HT1080 (cell line): ENCODE data around the gene CDYL. TPM values are rescaled to one million over a fixed set of nuclear protein-coding genes. Genes with fewer than 3 reads are reported as not detected.

ENCODE experiments used
- DNase-seq: peaks from one replicate; pipeline ENCODE4 v3.0.0-alpha.2; 2015; ENCODE audit warnings: low read depth
- total RNA-seq: library from RNA; depleted of rRNA; stranded (reverse); fragments of >200 nt; shearing (Covaris generic); gene quantifications from 2 replicates; pipeline ENCODE4 v1.2.3, GENCODE V29; 2014

Gene CDYL
- total RNA-seq, 1 experiment from 2014 or later, result 28.4 TPM

DNA sequence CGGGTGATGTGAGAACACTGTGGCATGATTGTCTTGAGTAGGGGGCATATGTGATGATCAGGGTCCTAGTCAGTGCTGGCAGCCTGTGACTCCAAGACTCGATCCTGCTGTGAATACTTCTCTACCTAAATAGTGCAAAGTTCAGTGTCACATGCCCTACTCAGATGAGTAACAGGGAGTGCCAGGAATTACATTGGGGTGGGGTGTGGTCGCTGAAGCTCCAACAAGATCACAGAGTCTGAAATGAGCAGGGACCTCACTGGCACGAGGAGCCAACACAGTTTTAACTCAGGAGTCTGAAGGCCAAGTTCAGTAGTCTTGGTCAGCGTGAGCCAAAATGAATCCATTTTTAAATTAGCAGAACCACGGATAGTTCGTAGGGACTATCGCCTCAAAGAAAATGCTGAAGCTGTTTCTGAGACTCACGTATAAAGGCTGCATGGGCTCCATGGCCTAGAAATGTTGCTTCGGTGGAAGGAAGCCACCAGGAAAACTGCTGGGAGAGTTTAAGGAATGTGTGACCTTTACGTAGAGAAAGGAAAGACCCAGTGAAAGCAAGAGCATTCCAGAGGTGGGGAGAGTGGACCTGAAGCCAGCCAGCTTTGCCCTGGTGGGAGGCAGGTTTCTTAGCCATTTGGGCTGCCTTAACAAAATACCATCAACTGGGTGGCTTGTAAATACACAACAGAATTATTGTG is 155.5 kb downstream of the CDYL start:
- no peak for DNase-seq

GRCh38 chr6:4932228-4932903 is 156.2 kb downstream of the CDYL start:
- DNase-seq, result no peak

GRCh38 chr6:4935486-4935885 is 159.3 kb downstream of the CDYL start:
- DNase-seq, result no peak

- DNase-seq, result no peak
Measured at GRCh38 chr6:4935975-4936680, 159.9 kb downstream of the CDYL start.

- DNase-seq, result no peak
Measured at GRCh38 chr6:4936681-4937041, 160.5 kb downstream of the CDYL start.

GRCh38 chr6:4937414-4937813 is 161.2 kb downstream of the CDYL start:
- no peak for DNase-seq

DNA sequence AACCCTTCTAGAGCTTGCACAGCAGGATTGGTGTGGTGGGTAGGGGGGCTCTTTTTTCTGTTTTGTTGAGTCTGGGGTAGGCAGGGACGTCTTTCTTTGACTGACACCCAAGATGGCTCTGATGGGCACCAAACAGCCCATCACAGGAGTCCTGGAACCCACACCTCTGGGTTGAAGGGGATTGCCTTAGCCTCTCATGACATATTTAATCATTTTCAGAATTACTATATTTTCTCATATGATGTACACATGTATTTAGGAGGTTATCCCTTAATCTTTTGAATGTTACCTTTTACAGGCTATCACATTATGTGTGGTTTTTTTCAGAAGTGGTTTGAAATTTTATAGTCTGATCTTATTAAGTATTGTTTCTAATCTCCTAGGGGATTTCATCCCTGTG is 163.0 kb downstream of the CDYL start:
- no peak for DNase-seq

GRCh38 chr6:4940416-4940815 is 164.2 kb downstream of the CDYL start:
- no peak for DNase-seq

DNA sequence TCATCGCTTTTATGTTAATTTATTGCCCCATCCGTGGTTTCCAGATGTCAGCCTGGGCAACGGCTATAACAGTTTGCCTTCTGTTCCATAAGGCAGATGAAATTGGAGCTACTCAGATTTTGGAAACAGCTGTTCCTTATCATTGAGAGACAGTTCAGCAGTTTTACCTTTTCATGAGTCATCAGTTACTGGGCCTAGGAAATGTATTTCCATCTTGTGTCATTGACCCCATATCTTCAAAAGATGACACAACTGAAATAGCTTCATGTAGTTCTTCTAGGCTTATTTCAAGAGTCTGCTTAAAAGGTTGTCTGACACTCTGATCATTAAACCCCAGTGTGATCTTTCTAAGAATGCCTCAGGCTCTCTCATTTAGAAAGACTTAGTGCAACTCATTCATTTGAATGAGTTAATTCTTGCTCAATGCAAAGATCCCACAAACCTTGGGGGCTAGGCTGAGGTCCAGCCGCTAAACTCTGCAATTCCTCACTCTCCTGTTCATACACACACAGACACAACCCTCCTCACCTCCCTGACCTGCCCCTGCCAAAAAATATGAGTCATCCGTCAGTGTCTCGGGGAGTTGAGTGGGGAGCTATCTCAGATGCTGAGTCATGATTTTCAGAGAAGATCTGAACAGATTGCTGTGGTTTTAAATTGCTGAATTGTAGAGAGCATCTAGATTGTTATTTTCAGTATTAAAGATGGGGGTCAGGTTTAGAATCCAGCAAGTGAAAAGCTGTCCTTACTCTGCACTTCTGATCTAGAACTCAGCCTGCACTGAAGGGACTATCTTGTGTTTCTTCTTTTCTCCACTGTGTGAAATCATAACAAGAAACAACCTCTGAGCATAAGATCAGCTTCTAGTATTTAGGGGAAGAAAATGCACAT is 165.8 kb downstream of the CDYL start:
- DNase-seq, result peak; percentile 96

- DNase-seq, result no peak
Measured at GRCh38 chr6:4942673-4943009, 166.4 kb downstream of the CDYL start.

GRCh38 chr6:4943716-4944115 is 167.5 kb downstream of the CDYL start:
- DNase-seq, result no peak

GRCh38 chr6:4944325-4944724 is 168.1 kb downstream of the CDYL start:
- no peak for DNase-seq

DNA sequence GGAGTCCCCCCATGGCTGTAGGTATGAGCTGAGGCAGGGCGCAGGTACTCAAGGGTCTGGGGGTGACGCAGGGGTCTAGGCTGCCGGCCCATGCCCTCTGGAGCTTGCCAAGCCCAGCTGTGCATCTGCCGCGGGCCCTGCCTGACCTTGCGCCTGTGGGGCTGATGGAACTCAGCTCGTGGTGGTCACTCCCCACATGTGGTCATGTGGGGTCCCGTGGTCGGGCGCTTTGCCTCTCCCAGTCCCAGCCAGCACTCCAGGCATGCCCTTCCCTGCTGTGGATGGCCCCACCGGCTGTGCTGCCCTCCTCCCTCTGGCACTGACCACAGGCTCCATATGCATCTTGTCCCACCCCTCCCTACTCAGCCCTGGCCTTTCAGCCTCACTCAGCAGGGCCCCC is 170.3 kb downstream of the CDYL start:
- DNase-seq, result no peak

GRCh38 chr6:4947716-4948115 is 171.5 kb downstream of the CDYL start:
- DNase-seq, result no peak

DNA sequence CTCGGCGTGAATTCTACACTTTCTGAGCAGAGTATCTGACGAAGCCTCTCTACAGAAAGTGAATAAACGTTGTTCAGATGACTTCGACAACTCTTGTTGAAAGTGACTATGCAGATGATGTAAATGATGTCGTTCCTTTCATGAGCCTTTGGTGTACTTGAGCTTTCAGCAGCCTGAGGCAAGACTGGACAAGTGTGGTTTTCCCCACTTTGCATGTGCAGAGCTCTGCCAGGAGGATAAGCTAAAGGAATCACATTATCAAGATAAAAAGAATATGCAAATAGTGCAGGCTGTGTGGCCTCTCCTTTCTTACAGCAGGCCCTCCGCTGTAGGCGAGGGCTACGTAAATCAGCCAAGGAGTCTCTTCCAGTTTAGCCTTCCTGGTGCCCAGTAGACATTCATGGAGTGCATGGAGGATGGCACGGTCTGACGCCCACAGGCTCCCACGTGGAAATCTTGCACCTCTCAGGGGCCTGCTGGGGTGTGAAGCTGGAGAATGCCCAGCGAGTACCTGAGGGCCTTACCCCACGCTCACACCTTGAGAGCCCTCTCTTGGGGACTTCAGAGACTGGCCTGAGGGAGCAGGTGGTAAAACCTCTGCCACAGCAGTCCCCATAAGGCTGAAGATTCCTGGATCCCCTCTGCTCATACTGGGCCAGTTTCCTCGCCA is 172.7 kb downstream of the CDYL start:
- DNase-seq, result no peak

DNA sequence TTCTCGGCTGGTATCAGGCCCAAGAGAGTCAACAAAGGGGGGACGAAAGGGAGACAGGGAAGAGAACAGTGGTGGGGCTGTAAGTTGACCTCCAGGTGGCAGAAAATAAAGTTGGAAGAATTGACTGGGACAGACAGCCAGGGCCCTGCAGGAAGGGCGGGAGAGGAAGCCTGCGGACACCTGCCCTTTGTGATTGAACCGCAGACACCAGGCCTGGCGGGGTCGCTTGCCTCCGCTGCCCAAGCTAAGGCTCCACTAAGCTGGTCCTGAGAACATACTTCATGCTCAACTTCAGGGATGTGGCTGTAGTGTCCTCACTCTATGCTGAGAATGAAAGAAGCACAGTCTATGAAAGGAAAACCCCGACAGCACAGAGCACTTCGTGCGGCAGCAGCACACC is 173.9 kb downstream of the CDYL start:
- DNase-seq, result no peak

DNA sequence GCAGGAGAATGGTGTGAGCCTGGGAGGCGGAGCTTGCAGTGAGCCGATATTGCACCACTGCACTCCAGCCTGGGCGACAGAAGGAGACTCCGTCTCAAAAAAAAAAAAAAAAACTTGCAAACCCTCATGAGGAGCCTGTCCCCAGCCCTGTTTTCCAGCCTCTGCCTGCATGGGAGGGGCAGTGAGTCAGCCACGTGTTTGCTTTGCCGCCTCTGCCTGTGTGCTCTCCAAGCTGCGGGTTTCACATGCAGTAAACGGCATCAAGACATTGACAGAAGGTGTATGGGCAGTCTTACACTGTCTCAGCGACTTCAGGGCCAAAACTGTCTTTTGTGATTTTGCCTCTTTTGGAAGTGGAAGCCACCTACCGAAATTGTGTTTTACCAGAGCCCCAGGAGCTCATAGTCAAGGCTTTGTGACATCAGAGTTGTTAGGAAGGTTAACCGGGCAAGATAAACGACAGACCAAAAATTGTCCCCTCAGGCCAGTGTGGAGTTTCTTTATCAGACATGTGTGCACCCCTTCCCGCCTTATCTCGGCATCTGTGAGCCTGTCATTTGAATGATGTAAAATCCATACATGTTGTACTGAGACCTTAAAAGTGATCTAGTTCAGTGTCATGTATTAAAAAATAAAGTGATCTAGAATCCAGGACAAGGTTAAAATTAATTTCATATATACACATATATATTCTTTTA is 174.8 kb downstream of the CDYL start:
- peak; percentile 30 for DNase-seq

GRCh38 chr6:4953440-4953839 is 177.2 kb downstream of the CDYL start:
- no peak for DNase-seq

DNA sequence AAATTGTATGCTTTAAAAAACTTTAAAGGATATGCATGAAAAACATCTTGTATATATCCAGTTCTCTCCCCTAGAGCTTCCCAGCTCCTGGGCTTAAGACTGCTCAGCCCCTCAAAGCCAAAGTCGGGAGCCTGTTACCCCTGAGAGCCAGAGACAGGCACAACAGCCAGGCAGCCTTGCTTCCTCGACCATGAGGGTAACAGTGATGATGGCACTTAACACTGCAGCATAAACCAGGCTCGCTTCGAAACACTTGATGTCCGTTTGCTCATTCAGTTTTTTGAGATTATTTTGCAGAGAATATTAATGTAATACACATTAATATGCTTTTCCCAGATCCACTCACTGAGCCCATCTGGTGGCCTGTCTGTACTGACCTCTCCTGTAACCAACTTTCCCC is 180.4 kb downstream of the CDYL start:
- no peak for DNase-seq

GRCh38 chr6:4957521-4958231 is 181.5 kb downstream of the CDYL start:
- DNase-seq, result no peak
